Caco-2 (cell line): ENCODE measurements around the gene ARHGEF10L. TPM values are rescaled to one million over a fixed set of nuclear protein-coding genes. Genes with fewer than 3 reads are reported as not detected.

Experiments
- BruUV-seq: library from RNA; stranded (reverse); fragments of 400-500 nt; replicated peaks from 2 replicates; lab custom pipeline; 2021; lab: Mats Ljungman, UMichigan
- CTCF ChIA-PET: fragments of 300-600 bp; sonication (Branson Sonifier 250); formaldehyde crosslinking; loops from one replicate; lab custom pipeline; 2022; ENCODE audit warnings: antibody characterized with exemption; lab: Charles Lee
- POLR2A ChIA-PET: fragments of 300-600 bp; sonication (Branson Sonifier 250); formaldehyde crosslinking; loops from one replicate; lab custom pipeline; 2022; ENCODE audit warnings: antibody characterized with exemption; lab: Charles Lee
- DNase-seq, 2 experiments: peaks; one replicate each; pipeline versions ENCODE4 v3.0.0 to v3.0.0-alpha.2; 2020 to 2022
- H3K27me3 ChIP-seq: replicated peaks from 2 replicates; pipeline ENCODE4 v1.6.0; 2011; ENCODE audit warnings: low read length; ENCODE audit not compliant: control insufficient read depth, insufficient read depth
- H3K36me3 ChIP-seq: 2 replicates; pipeline ENCODE4 v1.5.1; 2011; ENCODE audit warnings: low read length; ENCODE audit not compliant: control insufficient read depth, insufficient read depth
- H3K4me1 ChIP-seq: fragments of 250-450 bp; sonication (Bioruptor Pico); 2 replicates; pipeline ENCODE4 v1.5.1; 2020; ENCODE audit warnings: mild to moderate bottlenecking
- H3K4me3 ChIP-seq: 2 replicates; pipeline ENCODE4 v1.5.1; 2011; ENCODE audit warnings: low read depth, mild to moderate bottlenecking, control low read depth, low read length
- H3K9me3 ChIP-seq: fragments of 250-450 bp; sonication (Bioruptor Pico); 2 replicates; pipeline ENCODE4 v1.5.1; 2020; ENCODE audit warnings: mild to moderate bottlenecking, moderate library complexity
- H3K27ac Mint-ChIP-seq: one replicate; pipeline ENCODE4 v1.8.0; 2022; ENCODE audit warnings: mixed read lengths; ENCODE audit not compliant: unreplicated experiment
- H3K27me3 Mint-ChIP-seq: one replicate; pipeline ENCODE4 v1.8.0; 2022; ENCODE audit warnings: mixed read lengths; ENCODE audit not compliant: insufficient read depth, unreplicated experiment
- H3K36me3 Mint-ChIP-seq: one replicate; pipeline ENCODE4 v1.8.0; 2022; ENCODE audit warnings: mild to moderate bottlenecking, mixed read lengths; ENCODE audit not compliant: insufficient read depth, unreplicated experiment
- H3K4me1 Mint-ChIP-seq: one replicate; pipeline ENCODE4 v1.8.0; 2022; ENCODE audit warnings: low read depth, mixed read lengths; ENCODE audit not compliant: unreplicated experiment
- H3K4me3 Mint-ChIP-seq: one replicate; pipeline ENCODE4 v1.8.0; 2022; ENCODE audit warnings: mild to moderate bottlenecking, moderate library complexity, mixed read lengths; ENCODE audit not compliant: unreplicated experiment
- H3K9me3 Mint-ChIP-seq: one replicate; pipeline ENCODE4 v1.8.0; 2022; ENCODE audit warnings: mixed read lengths; ENCODE audit not compliant: unreplicated experiment
- CTCF ChIP-seq, 2 experiments: fragments of 200-600 bp in 1 of 2; IDR thresholded peaks; 1 replicate in 1 of 2; 2 replicates in 1 of 2; pipeline versions ENCODE4 v1.5.1 to v1.8.0; 2011 to 2022; ENCODE audit warnings: antibody characterized with exemption in 1 of 2, control low read depth in 1 of 2, inconsistent platforms in 1 of 2, low read depth in 1 of 2, low read length in 1 of 2, mild to moderate bottlenecking in 1 of 2, moderate library complexity in 1 of 2; ENCODE audit not compliant: insufficient read depth in 1 of 2, severe bottlenecking in 1 of 2, unreplicated experiment in 1 of 2
- intact Hi-C: fragments of 100-400 bp; cut with micrococcal nuclease; formaldehyde crosslinking; loops from one replicate; pipeline ENCODE4 v1.10.0; 2022; ENCODE audit not compliant: unreplicated experiment
- total RNA-seq: library from RNA; stranded (reverse); gene quantifications from 2 replicates; pipeline ENCODE4 v1.2.3, GENCODE V29; 2022

The ARHGEF10L gene
- total RNA-seq, 1 experiment from 2014 or later = 31.3 TPM

GRCh38 chr1:17668195-17668594 is 128.7 kb downstream of the ARHGEF10L start:
- Mint-ChIP-seq H3K4me3 (no peak overlapping the region), H3K36me3 (peaks cover 25% of the 10 kb centered on the region), H3K9me3 (no peaks in the 10 kb centered on the region), H3K27ac (no peak overlapping the region), H3K27me3 (no peaks in the 10 kb centered on the region), H3K4me1 (no peaks in the 10 kb centered on the region)
- no TSS peak for BruUV-seq
- H3K4me3 ChIP-seq = no peak overlapping the region
- no peak for TF ChIP-seq CTCF (IDR thresholded peaks at IDR 0.05; ENCODE audit: insufficient read depth in 1 of 2, low read depth in 1 of 2, low read length in 1 of 2, severe bottlenecking in 1 of 2, unreplicated experiment in 1 of 2)
- H3K9me3 ChIP-seq = no peaks in the 10 kb centered on the region
- ChIA-PET POLR2A (no interaction called here), CTCF (no interaction called here)
- no peaks in the 10 kb centered on the region for H3K4me1 ChIP-seq
- no peaks in the 10 kb centered on the region for H3K36me3 ChIP-seq
- intact Hi-C loops = no loop called here
- H3K27me3 ChIP-seq = no peaks in the 10 kb centered on the region
- DNase-seq = no peak

GRCh38 chr1:17668624-17669175 is 129.2 kb downstream of the ARHGEF10L start:
- peaks cover 22% of the 10 kb centered on the region for H3K36me3 Mint-ChIP-seq
- CTCF ChIA-PET = no interaction called here
- no peaks in the 10 kb centered on the region for H3K9me3 ChIP-seq
- no peak overlapping the region for H3K4me3 Mint-ChIP-seq
- no TSS peak for BruUV-seq
- DNase-seq = no peak
- no peaks in the 10 kb centered on the region for H3K4me1 Mint-ChIP-seq
- no peaks in the 10 kb centered on the region for H3K27me3 Mint-ChIP-seq
- TF ChIP-seq CTCF (IDR thresholded peaks at IDR 0.05; ENCODE audit: insufficient read depth in 1 of 2, low read depth in 1 of 2, low read length in 1 of 2, severe bottlenecking in 1 of 2, unreplicated experiment in 1 of 2) = no peak
- intact Hi-C loops = no loop called here
- no peaks in the 10 kb centered on the region for H3K9me3 Mint-ChIP-seq
- no peak overlapping the region for H3K27ac Mint-ChIP-seq
- H3K4me3 ChIP-seq = no peak overlapping the region
- no peaks in the 10 kb centered on the region for H3K4me1 ChIP-seq
- POLR2A ChIA-PET = no interaction called here
- no peaks in the 10 kb centered on the region for H3K27me3 ChIP-seq
- H3K36me3 ChIP-seq = no peaks in the 10 kb centered on the region

DNA sequence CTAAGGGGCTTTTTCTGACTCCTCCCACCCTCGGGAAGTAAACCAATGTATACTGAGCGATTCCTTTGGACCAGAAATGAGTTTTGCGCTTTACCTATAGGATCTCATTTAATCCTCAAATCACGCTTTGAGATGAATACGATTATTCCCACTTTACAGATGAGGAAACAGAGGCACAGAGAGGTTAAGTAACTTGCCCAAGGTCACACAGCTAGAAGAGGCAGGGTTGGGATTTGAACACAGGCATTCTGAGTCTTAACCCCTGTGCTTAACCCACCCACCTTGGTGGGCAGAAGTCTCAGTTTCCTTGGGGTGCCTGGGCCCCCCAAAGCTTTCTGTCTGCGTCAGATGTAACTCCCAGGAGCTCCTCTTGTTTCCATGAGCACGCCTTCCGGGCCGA is 129.8 kb downstream of the ARHGEF10L start:
- H3K36me3 Mint-ChIP-seq = peaks cover 18% of the 10 kb centered on the region
- POLR2A ChIA-PET = no interaction called here
- no peaks in the 10 kb centered on the region for H3K36me3 ChIP-seq

More for the DNA sequence above, 129.8 kb downstream of the ARHGEF10L start:
- no peaks in the 10 kb centered on the region for H3K4me1 Mint-ChIP-seq
- Histone ChIP-seq H3K4me3 (no peak overlapping the region), H3K4me1 (no peaks in the 10 kb centered on the region), H3K27me3 (no peaks in the 10 kb centered on the region), H3K9me3 (no peaks in the 10 kb centered on the region)
- no peak overlapping the region for H3K4me3 Mint-ChIP-seq
- no peak for TF ChIP-seq CTCF (IDR thresholded peaks at IDR 0.05; ENCODE audit: insufficient read depth in 1 of 2, low read depth in 1 of 2, low read length in 1 of 2, severe bottlenecking in 1 of 2, unreplicated experiment in 1 of 2)
- no peaks in the 10 kb centered on the region for H3K9me3 Mint-ChIP-seq
- no TSS peak for BruUV-seq
- intact Hi-C loops = no loop called here
- no peaks in the 10 kb centered on the region for H3K27me3 Mint-ChIP-seq
- H3K27ac Mint-ChIP-seq = no peak overlapping the region
- CTCF ChIA-PET = interaction anchor here (1.2 kb wide), 1 partner anchor 8 kb away, joined by 3 read pairs; no protein-coding TSS in a partner anchor
- DNase-seq = no peak
